HG02610 (cell line): ENCODE data around the gene COMMD4.
"Not testable (repeated sequence)": the region's sequence is repeated elsewhere in the genome, so short reads cannot be mapped to it uniquely, and the experiment has no call there.

ENCODE experiments used
- ATAC-seq: cut with Tn5 transposase; IDR thresholded peaks from one replicate; pipeline ENCODE4 v1.9.1; 2021; ENCODE audit warnings: mild to moderate bottlenecking, moderate library complexity; ENCODE audit not compliant: unreplicated experiment

COMMD4 gene

GRCh38 chr15:75335705-75336355 is at the start of gene COMMD4:
Gene COMMD4, plus strand, starts transcription at chr15:75336063. Its CDS starts 27 bp downstream, at chr15:75336090.
- peak; percentile 55 for ATAC-seq

- not testable (repeated sequence) for ATAC-seq
These were observed 42.2 kb upstream of the COMMD4 start for GRCh38 chr15:75293660-75294059.

- peak; percentile 44 for ATAC-seq
These were observed 37.1 kb upstream of the COMMD4 start for GRCh38 chr15:75298541-75299310.

- ATAC-seq, result peak; percentile 44
These were observed 36.6 kb upstream of the COMMD4 start for GRCh38 chr15:75299311-75299688.

- not testable (repeated sequence) for ATAC-seq
These were observed 35.8 kb upstream of the COMMD4 start for GRCh38 chr15:75300026-75300425.

- ATAC-seq, result no peak
These were observed 33.5 kb upstream of the COMMD4 start for GRCh38 chr15:75302318-75302717.

- not testable (repeated sequence) for ATAC-seq
These were observed 33.1 kb upstream of the COMMD4 start for GRCh38 chr15:75302753-75303152.

GRCh38 chr15:75306188-75306587 is 29.7 kb upstream of the COMMD4 start:
- ATAC-seq, result no peak

GRCh38 chr15:75307778-75308390 is 28.0 kb upstream of the COMMD4 start:
- no peak for ATAC-seq

- no peak for ATAC-seq
These were observed 26.2 kb upstream of the COMMD4 start for GRCh38 chr15:75309711-75310110.

GRCh38 chr15:75312548-75312947 is 23.3 kb upstream of the COMMD4 start:
- not testable (repeated sequence) for ATAC-seq

- no peak for ATAC-seq
These were observed 22.6 kb upstream of the COMMD4 start for GRCh38 chr15:75313116-75313845.

GRCh38 chr15:75314552-75315290 is 21.1 kb upstream of the COMMD4 start:
- no peak for ATAC-seq

- ATAC-seq, result not testable (repeated sequence)
These were observed 16.5 kb upstream of the COMMD4 start for GRCh38 chr15:75319231-75319897.

- no peak for ATAC-seq
These were observed 14.2 kb upstream of the COMMD4 start for GRCh38 chr15:75321711-75322110.

GRCh38 chr15:75325922-75326321 is 9.9 kb upstream of the COMMD4 start:
- ATAC-seq, result no peak

GRCh38 chr15:75327005-75327404 is 8.9 kb upstream of the COMMD4 start:
- no peak for ATAC-seq

- ATAC-seq, result no peak
These were observed 8.4 kb upstream of the COMMD4 start for GRCh38 chr15:75327491-75327890.

- no peak for ATAC-seq
These were observed 7.2 kb upstream of the COMMD4 start for GRCh38 chr15:75328493-75329314.
